H1 (cell line): ENCODE data around the gene SCAPER. TPM values are rescaled to one million over a fixed set of nuclear protein-coding genes. Genes with fewer than 3 reads are reported as not detected.

Source experiments
- EGR1 ChIP-seq: IDR thresholded peaks from 2 replicates; pipeline ENCODE4 v1.6.1; 2011; ENCODE audit warnings: low read depth, low read length, borderline replicate concordance
- HDAC6 ChIP-seq: IDR thresholded peaks from one replicate; pipeline ENCODE4 v1.7.1; 2012; ENCODE audit warnings: low read depth, mild to moderate bottlenecking, inconsistent platforms, low read length, moderate library complexity
- JUN ChIP-seq: IDR thresholded peaks from 2 replicates; pipeline ENCODE4 v1.6.1; 2011; ENCODE audit warnings: low read depth, mild to moderate bottlenecking, improper control_type of control experiment, low read length
- RFX5 ChIP-seq: IDR thresholded peaks from 2 replicates; pipeline ENCODE4 v1.6.1; 2011; ENCODE audit warnings: low read depth, low read length, improper control_type of control experiment, borderline replicate concordance
- RXRA ChIP-seq: IDR thresholded peaks from 2 replicates; pipeline ENCODE4 v1.6.1; 2011; ENCODE audit warnings: low read depth, mild to moderate bottlenecking, low read length, moderate library complexity; ENCODE audit not compliant: insufficient read depth
- SAP30 ChIP-seq: fragments of 300-600 bp; sonication (generic); IDR thresholded peaks from 2 replicates; pipeline ENCODE4 v1.7.1; 2012; ENCODE audit warnings: low read length, moderate library complexity, mild to moderate bottlenecking, inconsistent platforms; ENCODE audit not compliant: insufficient read depth, insufficient replicate concordance
- SIRT6 ChIP-seq: IDR thresholded peaks from one replicate; pipeline ENCODE4 v1.7.1; 2012; ENCODE audit warnings: low read length, inconsistent platforms
- SIX5 ChIP-seq: IDR thresholded peaks from 2 replicates; pipeline ENCODE4 v1.6.1; 2011; ENCODE audit warnings: mild to moderate bottlenecking, low read depth, low read length
- polyA plus RNA-seq, 7 experiments: library from polyadenylated mRNA; depleted of rRNA in 3 of 7; stranded (reverse) in 5 of 7; unstranded in 2 of 7; fragments of >200 nt in 5 of 7; fragments of 200-250 nt in 2 of 7; gene quantifications; 1 replicate in 5 of 7; 2 replicates in 1 of 7; 4 replicates in 1 of 7; pipeline versions ENCODE4 v1.2.1 to v1.2.3, GENCODE V29; 2011 to 2013; ENCODE audit warnings: missing spikeins in 2 of 7, mixed read lengths in 2 of 7
- total RNA-seq: library from RNA; stranded (reverse); fragmentation: NEBNext Ultra II Directional; extraction: Animal tissue kit (Norgen Biotek cat#: 25700); gene quantifications from 2 replicates; pipeline ENCODE4 v1.2.1, GENCODE V29; 2021

SCAPER gene
- total and polyA plus RNA-seq, 2 of the 8 experiments (the other 6 are each of a cell fraction or from before 2014, with no cell fraction given) = 1.6 to 6.8 TPM

DNA sequence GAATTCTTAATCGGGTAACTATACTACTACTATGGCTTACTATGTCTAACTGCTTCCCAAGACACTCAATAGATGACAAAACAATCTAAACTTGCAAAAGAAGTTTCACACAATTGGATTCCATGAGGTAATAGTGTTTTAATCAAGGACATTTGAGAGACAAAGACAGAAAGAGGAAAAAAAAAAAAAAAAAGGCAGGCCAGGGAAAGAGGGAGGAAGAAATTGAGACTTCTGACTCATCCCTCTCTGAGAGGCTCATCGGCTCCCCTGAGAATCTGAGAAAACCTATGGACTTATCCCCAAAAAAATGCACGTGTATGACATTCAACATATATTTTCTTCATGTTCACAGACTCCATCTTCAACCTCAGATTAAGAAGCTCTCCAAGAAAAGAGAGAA lies 61.0 kb downstream of the SCAPER start (continued):
- no peak for TF ChIP-seq RXRA
- TF ChIP-seq SAP30 = no peak
- TF ChIP-seq HDAC6 = no peak
- TF ChIP-seq SIRT6 = no peak
- TF ChIP-seq EGR1 = no peak
- no peak for TF ChIP-seq JUN
- TF ChIP-seq SIX5 = no peak
- no peak for TF ChIP-seq RFX5
